ENCODE measurements around the gene WSCD2.

DNA sequence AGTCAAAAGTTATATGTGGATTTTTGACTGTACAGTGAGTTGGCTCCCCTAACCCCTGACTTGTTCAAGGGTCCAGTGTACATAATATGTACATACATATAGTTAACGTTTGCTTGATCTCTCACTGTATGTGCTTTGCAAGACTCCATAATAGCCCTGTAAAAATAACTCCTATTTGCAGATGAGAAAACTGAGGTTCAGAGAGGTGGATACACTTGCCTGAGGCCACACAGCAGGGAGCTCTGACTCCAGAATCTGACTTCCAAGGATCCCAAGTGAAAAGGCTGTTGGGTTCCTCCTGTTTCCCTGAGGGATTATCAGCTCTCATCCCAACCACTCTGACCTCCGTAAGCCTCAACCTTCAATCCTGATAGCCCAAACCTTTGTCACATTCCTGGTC, 168.3 kb downstream of the WSCD2 start:
- TF ChIP-seq, protein P1, sequence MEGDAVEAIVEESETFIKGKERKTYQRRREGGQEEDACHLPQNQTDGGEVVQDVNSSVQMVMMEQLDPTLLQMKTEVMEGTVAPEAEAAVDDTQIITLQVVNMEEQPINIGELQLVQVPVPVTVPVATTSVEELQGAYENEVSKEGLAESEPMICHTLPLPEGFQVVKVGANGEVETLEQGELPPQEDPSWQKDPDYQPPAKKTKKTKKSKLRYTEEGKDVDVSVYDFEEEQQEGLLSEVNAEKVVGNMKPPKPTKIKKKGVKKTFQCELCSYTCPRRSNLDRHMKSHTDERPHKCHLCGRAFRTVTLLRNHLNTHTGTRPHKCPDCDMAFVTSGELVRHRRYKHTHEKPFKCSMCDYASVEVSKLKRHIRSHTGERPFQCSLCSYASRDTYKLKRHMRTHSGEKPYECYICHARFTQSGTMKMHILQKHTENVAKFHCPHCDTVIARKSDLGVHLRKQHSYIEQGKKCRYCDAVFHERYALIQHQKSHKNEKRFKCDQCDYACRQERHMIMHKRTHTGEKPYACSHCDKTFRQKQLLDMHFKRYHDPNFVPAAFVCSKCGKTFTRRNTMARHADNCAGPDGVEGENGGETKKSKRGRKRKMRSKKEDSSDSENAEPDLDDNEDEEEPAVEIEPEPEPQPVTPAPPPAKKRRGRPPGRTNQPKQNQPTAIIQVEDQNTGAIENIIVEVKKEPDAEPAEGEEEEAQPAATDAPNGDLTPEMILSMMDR (IDR thresholded peaks at IDR 0.05): no peak
- no peak for TF ChIP-seq POLR2AphosphoS5 (IDR thresholded peaks at IDR 0.05)
- TF ChIP-seq POLR2A (IDR thresholded peaks at IDR 0.05): no peak

All from stomach (tissue), 4 donors.